NB4 (cell line): ENCODE data around the gene ZNF831.

Source experiments
- DNase-seq: peaks from one replicate; pipeline ENCODE4 v3.0.0; 2010; ENCODE audit warnings: low read depth
- H3K4me3 ChIP-seq: one replicate; pipeline ENCODE4 v1.5.1; 2011; ENCODE audit warnings: mild to moderate bottlenecking, low read depth, low read length, moderate library complexity
- CTCF ChIP-seq: IDR thresholded peaks from one replicate; pipeline ENCODE4 v1.5.1; 2012; ENCODE audit warnings: low read depth, low read length
- MAX ChIP-seq: IDR thresholded peaks from 2 replicates; pipeline ENCODE4 v1.6.1; 2011; ENCODE audit warnings: low read depth, low read length
- MYC ChIP-seq: IDR thresholded peaks from 2 replicates; pipeline ENCODE4 v1.6.1; 2011; ENCODE audit warnings: low read depth, low read length
- POLR2A ChIP-seq: IDR thresholded peaks from 2 replicates; pipeline ENCODE4 v1.6.1; 2011; ENCODE audit warnings: mild to moderate bottlenecking; ENCODE audit not compliant: insufficient read length; ENCODE audit errors: extremely low read depth

ZNF831 gene

GRCh38 chr20:59144179-59144830 lies 19.3 kb upstream of the ZNF831 start:
- no peak for TF ChIP-seq MAX
- TF ChIP-seq POLR2A: no peak
- no peak for TF ChIP-seq MYC
- TF ChIP-seq CTCF: no peak
- DNase-seq: peak; percentile 77

GRCh38 chr20:59144831-59145196 lies 18.8 kb upstream of the ZNF831 start:
- H3K4me3 ChIP-seq: no peak overlapping the region
- no peak for TF ChIP-seq POLR2A
- no peak for TF ChIP-seq MAX
- no peak for TF ChIP-seq MYC
- no peak for TF ChIP-seq CTCF
- no peak for DNase-seq

More at GRCh38 chr20:59144179-59144830, 19.3 kb upstream of the ZNF831 start:
- H3K4me3 ChIP-seq: no peak overlapping the region

GRCh38 chr20:59145247-59145923 lies 18.2 kb upstream of the ZNF831 start:
- H3K4me3 ChIP-seq: no peak overlapping the region
- TF ChIP-seq MAX (no peak), MYC (no peak), POLR2A (no peak), CTCF (no peak)
- DNase-seq: no peak

- TF ChIP-seq MYC (no peak), MAX (no peak)
- H3K4me3 ChIP-seq: no peak overlapping the region
- no peak for DNase-seq
Observed at GRCh38 chr20:59145924-59146779, 17.5 kb upstream of the ZNF831 start.

GRCh38 chr20:59146780-59147565 lies 16.6 kb upstream of the ZNF831 start:
- no peak for TF ChIP-seq POLR2A
- no peak for TF ChIP-seq MAX
- TF ChIP-seq MYC: no peak
- TF ChIP-seq CTCF: no peak
- no peak for DNase-seq
- no peak overlapping the region for H3K4me3 ChIP-seq
